H1 (cell line): ENCODE results near the gene VRK3.

Experiments used
- KDM1A ChIP-seq: fragments of 200-600, 300-600 bp; sonication (generic); IDR thresholded peaks from 2 replicates; pipeline ENCODE4 v1.7.1; 2016; ENCODE audit warnings: mild to moderate bottlenecking, low read length, borderline replicate concordance
- TAF1 ChIP-seq: IDR thresholded peaks from 2 replicates; pipeline ENCODE4 v1.6.1; 2011; ENCODE audit warnings: mild to moderate bottlenecking, low read depth, low read length
- TF ChIP-seq, protein P1 (sequence below), 3 experiments: IDR thresholded peaks; 1 replicate in 2 of 3; 2 replicates in 1 of 3; pipeline versions ENCODE4 v1.5.1 to v1.6.1; 2011; ENCODE audit warnings: low read length in 3 of 3, mild to moderate bottlenecking in 3 of 3, inconsistent platforms in 2 of 3, low read depth in 1 of 3, moderate library complexity in 1 of 3; ENCODE audit not compliant: insufficient read depth in 1 of 3; ENCODE audit errors: control extremely low read depth in 1 of 3

DNA sequence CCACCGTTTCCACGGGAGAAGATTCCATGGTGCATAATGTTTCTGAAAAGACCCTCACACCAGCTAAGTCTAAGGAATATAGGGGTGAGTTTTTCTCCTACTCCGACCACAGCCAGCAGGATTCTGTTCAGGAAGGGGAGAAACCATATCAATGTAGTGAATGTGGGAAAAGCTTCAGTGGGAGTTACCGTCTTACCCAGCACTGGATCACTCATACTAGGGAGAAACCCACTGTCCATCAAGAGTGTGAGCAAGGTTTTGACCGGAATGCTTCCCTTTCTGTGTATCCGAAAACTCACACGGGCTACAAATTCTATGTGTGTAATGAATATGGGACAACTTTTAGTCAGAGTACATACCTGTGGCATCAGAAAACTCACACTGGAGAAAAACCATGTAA, 19.8 kb upstream of the VRK3 start:
- TF ChIP-seq, protein P1, sequence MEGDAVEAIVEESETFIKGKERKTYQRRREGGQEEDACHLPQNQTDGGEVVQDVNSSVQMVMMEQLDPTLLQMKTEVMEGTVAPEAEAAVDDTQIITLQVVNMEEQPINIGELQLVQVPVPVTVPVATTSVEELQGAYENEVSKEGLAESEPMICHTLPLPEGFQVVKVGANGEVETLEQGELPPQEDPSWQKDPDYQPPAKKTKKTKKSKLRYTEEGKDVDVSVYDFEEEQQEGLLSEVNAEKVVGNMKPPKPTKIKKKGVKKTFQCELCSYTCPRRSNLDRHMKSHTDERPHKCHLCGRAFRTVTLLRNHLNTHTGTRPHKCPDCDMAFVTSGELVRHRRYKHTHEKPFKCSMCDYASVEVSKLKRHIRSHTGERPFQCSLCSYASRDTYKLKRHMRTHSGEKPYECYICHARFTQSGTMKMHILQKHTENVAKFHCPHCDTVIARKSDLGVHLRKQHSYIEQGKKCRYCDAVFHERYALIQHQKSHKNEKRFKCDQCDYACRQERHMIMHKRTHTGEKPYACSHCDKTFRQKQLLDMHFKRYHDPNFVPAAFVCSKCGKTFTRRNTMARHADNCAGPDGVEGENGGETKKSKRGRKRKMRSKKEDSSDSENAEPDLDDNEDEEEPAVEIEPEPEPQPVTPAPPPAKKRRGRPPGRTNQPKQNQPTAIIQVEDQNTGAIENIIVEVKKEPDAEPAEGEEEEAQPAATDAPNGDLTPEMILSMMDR (IDR thresholded peaks at IDR 0.05; ENCODE audit: control extremely low read depth in 1 of 3, insufficient read depth in 1 of 3, low read depth in 1 of 3, low read length in 3 of 3): no peak
- TF ChIP-seq TAF1 (no peak), KDM1A (no peak)
